HCT116 (cell line): ENCODE results near the gene COA1. TPM values are rescaled to one million over a fixed set of nuclear protein-coding genes. Genes with fewer than 3 reads are reported as not detected.

ENCODE experiments used
- ATAC-seq: fragments of 200-7000 bp; cut with Tn5 transposase; 2 replicates; pipeline ENCODE4 v1.9.1; 2020; ENCODE audit warnings: mild to moderate bottlenecking, moderate library complexity
- BruUV-seq: library from RNA; stranded (reverse); fragments of 400-500 nt; replicated peaks from 2 replicates; lab custom pipeline; 2021; lab: Mats Ljungman, UMichigan
- CTCF ChIA-PET: fragments of 300-600 bp; sonication (Branson Sonifier 250); formaldehyde crosslinking; loops from one replicate; lab custom pipeline; 2021; ENCODE audit warnings: antibody characterized with exemption; lab: Charles Lee
- POLR2A ChIA-PET: fragments of 300-600, 350-600 bp; sonication (Branson Sonifier 250); formaldehyde crosslinking; loops from one replicate; lab custom pipeline; 2021; ENCODE audit warnings: antibody characterized with exemption; lab: Charles Lee
- RAD21 ChIA-PET, 2 experiments: fragments of 300-600 bp; sonication (Branson Sonifier 250); formaldehyde crosslinking; loops; one replicate each; lab custom pipeline; 2023; ENCODE audit warnings: low total read pairs in 2 of 2; ENCODE audit not compliant: uncharacterized antibody in 2 of 2, unreplicated experiment in 2 of 2, low non-redundant PET in 1 of 2; lab: Charles Lee
- DNase-seq: peaks from one replicate; pipeline ENCODE4 v3.0.0-alpha.2; 2010; ENCODE audit warnings: low read depth, low spot score
- H2AFZ ChIP-seq: fragments of 200-600 bp; shearing (Covaris generic), sonication (generic); 2 replicates; pipeline ENCODE4 v1.6.1; 2017; ENCODE audit warnings: low read depth, mixed run types, mixed read lengths, antibody characterized with exemption, low read length; ENCODE audit not compliant: poor library complexity, severe bottlenecking
- H3K27ac ChIP-seq: 2 replicates; pipeline ENCODE4 v1.5.1; 2012; ENCODE audit warnings: low read depth, low read length
- H3K27me3 ChIP-seq: fragments of 200-600 bp; sonication (generic); 2 replicates; pipeline ENCODE4 v1.6.1; 2016; ENCODE audit warnings: mixed run types, low read length, mixed read lengths; ENCODE audit not compliant: insufficient read depth
- H3K36me3 ChIP-seq, 2 experiments: fragments of 200-500 bp in 1 of 2; fragments of 200-600 bp in 1 of 2; sonication (Bioruptor generic) in 1 of 2; sonication (generic) in 1 of 2; 2 replicates each; pipeline versions ENCODE4 v1.5.1 to v1.6.1; 2014 to 2016; ENCODE audit warnings: low read length in 2 of 2, inconsistent platforms in 1 of 2, mixed read lengths in 1 of 2, mixed run types in 1 of 2; ENCODE audit not compliant: insufficient read depth in 2 of 2, control insufficient read depth in 1 of 2
- H3K4me1 ChIP-seq, 2 experiments: fragments of 200-600 bp in 1 of 2; sonication (generic) in 1 of 2; 2 replicates each; pipeline versions ENCODE4 v1.5.1 to v1.6.1; 2012 to 2017; ENCODE audit warnings: low read length in 2 of 2, inconsistent platforms in 1 of 2, mild to moderate bottlenecking in 1 of 2, mixed read lengths in 1 of 2, mixed run types in 1 of 2, moderate library complexity in 1 of 2; ENCODE audit not compliant: insufficient read depth in 2 of 2, control insufficient read depth in 1 of 2
- H3K4me2 ChIP-seq: fragments of 200-600 bp; sonication (generic); 2 replicates; pipeline ENCODE4 v1.6.1; 2017; ENCODE audit warnings: mixed run types, low read length, mixed read lengths
- H3K4me3 ChIP-seq, 2 experiments: fragments of 200-600 bp in 1 of 2; sonication (generic) in 1 of 2; replicated peaks in 1 of 2; 2 replicates each; pipeline ENCODE4 v1.5.1; 2011 to 2016; ENCODE audit warnings: low read length in 2 of 2, control low read depth in 1 of 2, low read depth in 1 of 2, mild to moderate bottlenecking in 1 of 2, mixed read lengths in 1 of 2, mixed run types in 1 of 2
- H3K79me2 ChIP-seq: fragments of 200-600 bp; sonication (generic); 2 replicates; pipeline ENCODE4 v1.6.1; 2017; ENCODE audit warnings: mild to moderate bottlenecking, mixed run types, low read length, moderate library complexity, mixed read lengths; ENCODE audit not compliant: insufficient read depth
- H3K9ac ChIP-seq: fragments of 200-600 bp; sonication (generic); 2 replicates; pipeline ENCODE4 v1.6.1; 2016; ENCODE audit warnings: low read length, mixed read lengths
- H3K9me2 ChIP-seq: fragments of 200-600 bp; sonication (generic), shearing (Covaris generic); 2 replicates; pipeline ENCODE4 v1.6.1; 2017; ENCODE audit warnings: mixed run types, mild to moderate bottlenecking, moderate library complexity; ENCODE audit not compliant: insufficient read depth
- H3K9me3 ChIP-seq, 2 experiments: fragments of 200-500 bp in 1 of 2; fragments of 200-600 bp in 1 of 2; sonication (Bioruptor generic) in 1 of 2; sonication (generic) in 1 of 2; 2 replicates each; pipeline ENCODE4 v1.6.1; 2014 to 2017; ENCODE audit warnings: low read length in 2 of 2, mixed read lengths in 2 of 2, inconsistent platforms in 1 of 2, low read depth in 1 of 2, mild to moderate bottlenecking in 1 of 2, mixed run types in 1 of 2, moderate library complexity in 1 of 2; ENCODE audit not compliant: control insufficient read depth in 1 of 2, insufficient read depth in 1 of 2
- H4K20me1 ChIP-seq: fragments of 200-600 bp; sonication (generic), shearing (Covaris generic); 2 replicates; pipeline ENCODE4 v1.6.1; 2017; ENCODE audit warnings: mixed run types, mild to moderate bottlenecking, moderate library complexity; ENCODE audit not compliant: insufficient read depth
- CTCF ChIP-seq, 3 experiments: fragments of 200-600 bp in 1 of 3; sonication (generic) in 1 of 3; IDR thresholded peaks in 2 of 3; conservative IDR thresholded peaks in 1 of 3; 2 replicates each; pipeline ENCODE4 v1.5.1; 2012 to 2017; ENCODE audit warnings: low read depth in 2 of 3, low read length in 2 of 3, antibody characterized with exemption in 1 of 3, borderline replicate concordance in 1 of 3, control low read depth in 1 of 3, mild to moderate bottlenecking in 1 of 3, mixed read lengths in 1 of 3, mixed run types in 1 of 3, moderate library complexity in 1 of 3; ENCODE audit not compliant: insufficient read depth in 1 of 3
- ELF1 ChIP-seq: IDR thresholded peaks from 2 replicates; pipeline ENCODE4 v1.6.1; 2012; ENCODE audit warnings: low read depth, borderline replicate concordance
- FOSL1 ChIP-seq: IDR thresholded peaks from 2 replicates; pipeline ENCODE4 v1.6.1; 2012; ENCODE audit warnings: low read depth
- MAX ChIP-seq: IDR thresholded peaks from 2 replicates; pipeline ENCODE4 v1.6.1; 2012
- POLR2A ChIP-seq: IDR thresholded peaks from 2 replicates; pipeline ENCODE4 v1.7.0; 2011; ENCODE audit warnings: borderline replicate concordance; ENCODE audit not compliant: insufficient read depth, insufficient read length; ENCODE audit errors: extremely low read depth
- POLR2AphosphoS5 ChIP-seq: IDR thresholded peaks from 2 replicates; pipeline ENCODE4 v1.6.1; 2011; ENCODE audit warnings: mild to moderate bottlenecking, low read depth, low read length, moderate library complexity
- RAD21 ChIP-seq: IDR thresholded peaks from 2 replicates; pipeline ENCODE4 v1.6.1; 2012; ENCODE audit warnings: low read depth, mild to moderate bottlenecking
- SRF ChIP-seq: IDR thresholded peaks from 2 replicates; pipeline ENCODE4 v1.6.1; 2012; ENCODE audit warnings: low read depth
- TCF7L2 ChIP-seq: IDR thresholded peaks from 2 replicates; pipeline ENCODE4 v1.7.0; 2011; ENCODE audit warnings: borderline replicate concordance, inconsistent platforms; ENCODE audit not compliant: insufficient read depth, insufficient read length; ENCODE audit errors: extremely low read depth
- ZBTB33 ChIP-seq: IDR thresholded peaks from 2 replicates; pipeline ENCODE4 v1.6.1; 2011; ENCODE audit warnings: mild to moderate bottlenecking, low read length, moderate library complexity; ENCODE audit not compliant: insufficient replicate concordance; ENCODE audit errors: extremely low read depth
- ZNF274 ChIP-seq: fragments of 200-500 bp; sonication (Bioruptor generic); IDR thresholded peaks from 2 replicates; pipeline ENCODE4 v1.6.1; 2014; ENCODE audit warnings: mild to moderate bottlenecking, low read depth, low read length, inconsistent platforms
- intact Hi-C: fragments of 100-400 bp; cut with micrococcal nuclease; formaldehyde crosslinking; loops from 2 replicates; pipeline ENCODE4 v1.10.0; 2022
- total RNA-seq: library from RNA; stranded (reverse); gene quantifications from one replicate; pipeline ENCODE4 v1.2.1, GENCODE V29; 2021; ENCODE audit not compliant: unreplicated experiment
- TF ChIP-seq, protein P1 (sequence below): IDR thresholded peaks from 2 replicates; pipeline ENCODE4 v1.6.1; 2012

COA1 gene
- total RNA-seq, 1 experiment from 2014 or later, result 78.5 TPM

- no TSS peak for BruUV-seq
- CTCF ChIA-PET, result no interaction called here
- no peaks in the 10 kb centered on the region for H3K9me2 ChIP-seq
- peaks cover 0 to 2% of the 10 kb centered on the region in 2 experiments; a peak in 1 of 4 replicates for H3K9me3 ChIP-seq
- POLR2A ChIA-PET, result no interaction called here
- ATAC-seq (no peak), DNase-seq (no peak)
- H3K36me3 ChIP-seq, result no peaks in the 10 kb centered on the region
- H3K4me3 ChIP-seq, result no peak overlapping the region
- intact Hi-C loops, result no loop called here
- RAD21 ChIA-PET, result no interaction called here
- no peaks in the 10 kb centered on the region for H3K27me3 ChIP-seq
- peaks cover 0 to 26% of the 10 kb centered on the region in 2 experiments; a peak in 1 of 4 replicates for H3K4me1 ChIP-seq
- H3K27ac ChIP-seq, result no peak overlapping the region
- peaks cover 12% of the 10 kb centered on the region; the same call in 1 of the 2 replicates for H4K20me1 ChIP-seq
- no peak overlapping the region for H2AFZ ChIP-seq
- TF ChIP-seq POLR2AphosphoS5 (no peak), TCF7L2 (no peak), FOSL1 (no peak), SRF (no peak), MAX (no peak)
- TF ChIP-seq, protein P1, sequence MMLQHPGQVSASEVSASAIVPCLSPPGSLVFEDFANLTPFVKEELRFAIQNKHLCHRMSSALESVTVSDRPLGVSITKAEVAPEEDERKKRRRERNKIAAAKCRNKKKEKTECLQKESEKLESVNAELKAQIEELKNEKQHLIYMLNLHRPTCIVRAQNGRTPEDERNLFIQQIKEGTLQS, result no peak
- H3K4me2 ChIP-seq, result no peak overlapping the region
- peaks cover 97% of the 10 kb centered on the region for H3K79me2 ChIP-seq
- no peak overlapping the region for H3K9ac ChIP-seq
Measured at GRCh38 chr7:43666938-43667337, 62.4 kb downstream of the COA1 start.

DNA sequence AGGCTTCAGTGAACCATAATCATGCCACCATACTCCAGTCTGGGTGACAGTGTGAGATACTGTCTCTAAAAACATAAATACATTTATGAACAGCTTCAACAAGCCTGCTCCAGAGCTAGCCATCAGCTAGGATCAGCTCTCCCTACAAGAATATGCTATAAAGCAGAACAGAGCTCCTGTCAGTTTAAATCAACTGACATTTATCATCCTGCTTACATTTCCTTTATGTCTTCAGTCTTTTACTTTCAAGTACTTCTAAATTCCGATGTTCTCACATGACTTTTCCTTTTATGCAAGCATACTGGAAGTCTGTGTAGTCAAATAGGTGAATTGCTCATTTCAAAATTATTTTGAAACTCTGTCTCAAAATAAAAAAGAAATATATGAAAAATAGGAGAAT is 64.6 kb downstream of the COA1 start:
- RAD21 ChIA-PET, result no interaction called here
- intact Hi-C loops, result no loop called here
- Histone ChIP-seq H3K27me3 (no peaks in the 10 kb centered on the region), H3K9me3 (no peaks in the 10 kb centered on the region), H3K79me2 (peaks cover 97% of the 10 kb centered on the region), H2AFZ (no peak overlapping the region), H4K20me1 (peaks cover 7% of the 10 kb centered on the region; the same call in 1 of the 2 replicates), H3K27ac (no peak overlapping the region), H3K36me3 (no peaks in the 10 kb centered on the region), H3K9me2 (no peaks in the 10 kb centered on the region), H3K9ac (no peak overlapping the region), H3K4me3 (no peak overlapping the region), H3K4me2 (no peak overlapping the region), H3K4me1 (peaks cover 0 to 23% of the 10 kb centered on the region in 2 experiments; a peak in 1 of 4 replicates)
- ATAC-seq (no peak), DNase-seq (no peak)
- POLR2A ChIA-PET, result no interaction called here
- no TSS peak for BruUV-seq
- CTCF ChIA-PET, result interaction anchor here (1.2 kb wide), 1 partner anchor 82 kb away, joined by 5 read pairs; the partner anchor contains the start of gene STK17A
- TF ChIP-seq RAD21 (no peak), ELF1 (no peak), ZBTB33 (no peak), ZNF274 (no peak), CTCF (IDR thresholded peaks at IDR 0.05 in 2 of 3, conservative IDR thresholded peaks at IDR 0.05 in 1 of 3; ENCODE audit: borderline replicate concordance in 1 of 3, insufficient read depth in 1 of 3, low read depth in 2 of 3, low read length in 2 of 3) (no peak), TCF7L2 (no peak), POLR2A (no peak)
- TF ChIP-seq, protein P1, result no peak
